H1 (cell line): ENCODE data around the gene RAD51B. TPM values are rescaled to one million over a fixed set of nuclear protein-coding genes. Genes with fewer than 3 reads are reported as not detected.

Experiments
- CTCF ChIA-PET: fragments of 300-600 bp; sonication (Branson Sonifier 250); formaldehyde crosslinking; loops from one replicate; lab custom pipeline; 2021; ENCODE audit not compliant: partially characterized antibody; lab: Charles Lee
- POLR2A ChIA-PET: fragments of 300-600 bp; sonication (Branson Sonifier 250); formaldehyde crosslinking; loops from one replicate; lab custom pipeline; 2021; ENCODE audit warnings: inconsistent platforms; ENCODE audit not compliant: partially characterized antibody; lab: Charles Lee
- DNase-seq, 2 experiments: peaks; one replicate each; pipeline versions ENCODE4 v3.0.0 to v3.0.0-alpha.2; 2010 to 2022; ENCODE audit warnings: low spot score in 2 of 2, low read depth in 1 of 2, mixed read lengths in 1 of 2
- FAIRE-seq: peaks from 2 replicates; lab custom pipeline; 2011; peaks lifted over from hg19 to GRCh38; lab: Jason Lieb, UNC
- H2AFZ ChIP-seq: 2 replicates; pipeline ENCODE4 v1.8.1; 2012; ENCODE audit warnings: low read length, inconsistent platforms
- H2AK5ac ChIP-seq: 2 replicates; pipeline ENCODE4 v1.6.1; 2013; ENCODE audit warnings: low read depth, low read length
- H2BK120ac ChIP-seq: replicated peaks from 2 replicates; pipeline ENCODE3; 2013; ENCODE audit warnings: low read depth, low read length, inconsistent platforms
- H2BK12ac ChIP-seq: 2 replicates; pipeline ENCODE4 v1.6.1; 2013; ENCODE audit warnings: low read depth, low read length
- H2BK15ac ChIP-seq: 2 replicates; pipeline ENCODE4 v1.6.1; 2013; ENCODE audit warnings: low read length
- H2BK20ac ChIP-seq: 2 replicates; pipeline ENCODE4 v1.6.1; 2013; ENCODE audit warnings: low read length
- H2BK5ac ChIP-seq: 2 replicates; pipeline ENCODE4 v1.6.1; 2013; ENCODE audit warnings: low read depth, low read length
- H3K14ac ChIP-seq: 2 replicates; pipeline ENCODE4 v1.6.1; 2013; ENCODE audit warnings: inconsistent platforms; ENCODE audit not compliant: insufficient read length
- H3K18ac ChIP-seq: 2 replicates; pipeline ENCODE4 v1.6.1; 2013; ENCODE audit warnings: low read length; ENCODE audit errors: extremely low read depth
- H3K23ac ChIP-seq: 2 replicates; pipeline ENCODE4 v1.6.1; 2013; ENCODE audit warnings: inconsistent platforms; ENCODE audit not compliant: insufficient read length
- H3K23me2 ChIP-seq: 2 replicates; pipeline ENCODE4 v1.6.1; 2013; ENCODE audit warnings: low read depth, low read length
- H3K27ac ChIP-seq: 2 replicates; pipeline ENCODE4 v1.6.1; 2011; ENCODE audit warnings: low read depth, low read length, inconsistent platforms
- H3K27me3 ChIP-seq, 4 experiments: replicated peaks in 1 of 4; 1 replicate in 1 of 4; 2 replicates in 3 of 4; pipeline versions ENCODE4 v1.6.1 to v1.8.1; 2011 to 2013; ENCODE audit warnings: low read length in 3 of 4, mild to moderate bottlenecking in 3 of 4, inconsistent platforms in 2 of 4, mixed read lengths in 2 of 4, moderate library complexity in 1 of 4; ENCODE audit not compliant: control insufficient read depth in 3 of 4, insufficient read depth in 3 of 4; ENCODE audit errors: extremely low read depth in 1 of 4
- H3K36me3 ChIP-seq, 4 experiments: 2 replicates each; pipeline versions ENCODE4 v1.6.1 to v1.8.1; 2011 to 2013; ENCODE audit warnings: mild to moderate bottlenecking in 4 of 4, low read length in 3 of 4, moderate library complexity in 2 of 4, control low read depth in 1 of 4, inconsistent platforms in 1 of 4; ENCODE audit not compliant: insufficient read depth in 4 of 4, control insufficient read depth in 2 of 4
- H3K4ac ChIP-seq: replicated peaks from 2 replicates; pipeline ENCODE3; 2013; ENCODE audit warnings: low read length, low read depth, mixed read lengths, inconsistent platforms; ENCODE audit not compliant: insufficient read length
- H3K4me1 ChIP-seq, 4 experiments: replicated peaks in 1 of 4; 1 replicate in 1 of 4; 2 replicates in 3 of 4; pipeline versions ENCODE4 v1.6.1 to v1.8.1; 2011 to 2013; ENCODE audit warnings: low read length in 3 of 4, inconsistent platforms in 2 of 4, mixed read lengths in 1 of 4; ENCODE audit not compliant: insufficient read depth in 4 of 4, control insufficient read depth in 3 of 4
- H3K4me2 ChIP-seq, 2 experiments: 2 replicates each; pipeline versions ENCODE4 v1.6.1 to v1.8.1; 2011 to 2013; ENCODE audit warnings: low read depth in 2 of 2, low read length in 2 of 2, control low read depth in 1 of 2, inconsistent platforms in 1 of 2, mild to moderate bottlenecking in 1 of 2; ENCODE audit not compliant: insufficient read depth in 1 of 2
- H3K4me3 ChIP-seq, 4 experiments: fragments of 200-600, 300-600 bp in 1 of 4; sonication (generic), shearing (Covaris generic), sonication (Bioruptor Twin) in 1 of 4; 2 replicates each; pipeline versions ENCODE4 v1.5.1 to v1.8.1; 2011 to 2016; ENCODE audit warnings: low read length in 4 of 4, low read depth in 3 of 4, control low read depth in 2 of 4, inconsistent platforms in 2 of 4, mild to moderate bottlenecking in 2 of 4, mixed read lengths in 1 of 4, moderate library complexity in 1 of 4; ENCODE audit not compliant: insufficient read depth in 2 of 4; ENCODE audit errors: extremely low read depth in 1 of 4
- H3K56ac ChIP-seq: replicated peaks from 2 replicates; pipeline ENCODE3; 2013; ENCODE audit warnings: low read depth, mild to moderate bottlenecking, mixed read lengths, low read length, inconsistent platforms; ENCODE audit not compliant: insufficient read length
- H3K79me1 ChIP-seq: 2 replicates; pipeline ENCODE4 v1.6.1; 2013; ENCODE audit warnings: low read depth, low read length, control low read depth
- H3K79me2 ChIP-seq, 2 experiments: 2 replicates each; pipeline versions ENCODE4 v1.6.1 to v1.8.1; 2012 to 2013; ENCODE audit warnings: low read length in 2 of 2, mild to moderate bottlenecking in 2 of 2, inconsistent platforms in 1 of 2; ENCODE audit not compliant: insufficient read depth in 2 of 2, control insufficient read depth in 1 of 2
- H3K9ac ChIP-seq, 4 experiments: replicated peaks in 1 of 4; 1 replicate in 1 of 4; 2 replicates in 3 of 4; pipeline versions ENCODE4 v1.6.1 to v1.8.1; 2011 to 2013; ENCODE audit warnings: low read depth in 3 of 4, low read length in 3 of 4, control low read depth in 2 of 4, mild to moderate bottlenecking in 2 of 4, moderate library complexity in 2 of 4, inconsistent platforms in 1 of 4; ENCODE audit errors: extremely low read depth in 1 of 4
- H3K9me3 ChIP-seq, 2 experiments: 2 replicates each; pipeline versions ENCODE4 v1.6.1 to v1.8.1; 2012 to 2013; ENCODE audit warnings: mild to moderate bottlenecking in 2 of 2, moderate library complexity in 2 of 2, control low read depth in 1 of 2, inconsistent platforms in 1 of 2, low read depth in 1 of 2, low read length in 1 of 2, mixed read lengths in 1 of 2; ENCODE audit not compliant: insufficient read depth in 2 of 2
- H4K20me1 ChIP-seq, 2 experiments: replicated peaks in 1 of 2; 2 replicates each; pipeline versions ENCODE3 to v1.8.1; 2011 to 2013; ENCODE audit warnings: inconsistent platforms in 2 of 2, low read length in 2 of 2, mild to moderate bottlenecking in 1 of 2; ENCODE audit not compliant: insufficient read depth in 2 of 2, control insufficient read depth in 1 of 2
- H4K5ac ChIP-seq: 2 replicates; pipeline ENCODE4 v1.6.1; 2013; ENCODE audit warnings: low read length, low read depth, mixed read lengths, inconsistent platforms; ENCODE audit not compliant: insufficient read length
- H4K8ac ChIP-seq: 2 replicates; pipeline ENCODE4 v1.8.0; 2013; ENCODE audit warnings: mild to moderate bottlenecking, moderate library complexity, low read length, inconsistent platforms; ENCODE audit not compliant: insufficient read depth; ENCODE audit errors: extremely low read depth
- H4K91ac ChIP-seq: replicated peaks from 2 replicates; pipeline ENCODE3; 2013; ENCODE audit warnings: low read length, mixed read lengths, inconsistent platforms; ENCODE audit not compliant: insufficient read length
- CREB1 ChIP-seq: IDR thresholded peaks from 2 replicates; pipeline ENCODE4 v1.6.1; 2012; ENCODE audit warnings: inconsistent platforms
- ZNF274 ChIP-seq: IDR thresholded peaks from 2 replicates; pipeline ENCODE4 v1.7.0; 2012; ENCODE audit warnings: low read length, borderline replicate concordance; ENCODE audit errors: extremely low read depth
- WGBS, 2 experiments: shearing (Covaris generic) in 1 of 2; methylation state at CpG; one replicate each; pipeline versions ENCODE4 v1.1.6 to v1.1.7; 2013 to 2015; ENCODE audit warnings: low lambda C conversion rate in 2 of 2, mixed read lengths in 2 of 2, inconsistent platforms in 1 of 2, low coverage in 1 of 2, missing lambda C conversion rate in 1 of 2; ENCODE audit not compliant: insufficient replicate concordance in 2 of 2, insufficient coverage in 1 of 2, insufficient read length in 1 of 2; ENCODE audit errors: extremely low coverage in 1 of 2, missing lambda C conversion rate in 1 of 2; 5-methylcytosine and 5-hydroxymethylcytosine counted together
- polyA plus RNA-seq, 7 experiments: library from polyadenylated mRNA; depleted of rRNA in 3 of 7; stranded (reverse) in 5 of 7; unstranded in 2 of 7; fragments of >200 nt in 5 of 7; fragments of 200-250 nt in 2 of 7; gene quantifications; 1 replicate in 5 of 7; 2 replicates in 1 of 7; 4 replicates in 1 of 7; pipeline versions ENCODE4 v1.2.1 to v1.2.3, GENCODE V29; 2011 to 2013; ENCODE audit warnings: missing spikeins in 2 of 7, mixed read lengths in 2 of 7
- total RNA-seq: library from RNA; stranded (reverse); fragmentation: NEBNext Ultra II Directional; extraction: Animal tissue kit (Norgen Biotek cat#: 25700); gene quantifications from 2 replicates; pipeline ENCODE4 v1.2.1, GENCODE V29; 2021

The RAD51B gene
- total and polyA plus RNA-seq, 2 of the 8 experiments (the other 6 are each of a cell fraction or from before 2014, with no cell fraction given), result 3.9 to 14.9 TPM

DNA sequence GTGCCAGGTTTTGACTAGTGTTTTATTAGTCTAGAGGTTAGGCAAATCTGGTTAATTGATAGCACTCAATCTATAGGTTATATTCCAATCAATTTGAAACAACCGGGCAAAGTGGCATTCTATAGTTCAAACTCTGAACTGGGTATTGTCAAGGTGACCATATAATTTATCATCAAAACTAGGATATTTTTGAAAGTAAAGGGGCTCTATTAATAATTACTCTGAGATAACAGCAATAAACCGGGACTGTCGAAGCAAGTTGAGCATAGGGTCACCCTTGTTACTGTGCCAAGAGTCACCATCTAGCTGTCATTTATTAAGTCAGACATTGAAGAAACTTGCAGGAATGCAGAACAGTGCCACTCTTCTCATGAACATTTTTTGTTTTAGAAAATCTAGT is 321.2 kb downstream of the RAD51B start:
- no peak for DNase-seq
- H3K4me3 ChIP-seq, result no peak overlapping the region
- H4K5ac ChIP-seq, result no peak overlapping the region
- no peaks in the 10 kb centered on the region for H4K20me1 ChIP-seq
- H3K79me1 ChIP-seq, result no peaks in the 10 kb centered on the region
- H3K27me3 ChIP-seq, result no peaks in the 10 kb centered on the region
- no peak overlapping the region; the same call in 1 of the 2 replicates for H2BK12ac ChIP-seq
- no peak overlapping the region for H3K56ac ChIP-seq
- no peak overlapping the region for H3K9ac ChIP-seq
- H2BK15ac ChIP-seq, result no peak overlapping the region
- no peak overlapping the region for H3K27ac ChIP-seq
- H4K91ac ChIP-seq, result no peak overlapping the region
- H3K23ac ChIP-seq, result no peak overlapping the region
- H3K79me2 ChIP-seq, result no peaks in the 10 kb centered on the region
- no peak overlapping the region for H2AK5ac ChIP-seq
- no peaks in the 10 kb centered on the region for H3K23me2 ChIP-seq
- 90% methylated on average over 3 of the region's 3 CpGs; no CpG with 5 or more reads in 1 of the 2 experiments for WGBS, 2 experiments
- H3K9me3 ChIP-seq, result no peaks in the 10 kb centered on the region
- no peak overlapping the region for H2AFZ ChIP-seq
- no peak overlapping the region for H3K14ac ChIP-seq
- TF ChIP-seq ZNF274, result no peak
- no peak for TF ChIP-seq CREB1
- H4K8ac ChIP-seq, result no peak overlapping the region
- FAIRE-seq, result no peak
- H3K18ac ChIP-seq, result no peak overlapping the region
- no peak overlapping the region for H2BK120ac ChIP-seq
- H3K4me1 ChIP-seq, result peaks cover 0 to 5% (median 2%) of the 10 kb centered on the region in 4 experiments; a peak in 4 of 7 replicates
- H2BK5ac ChIP-seq, result no peak overlapping the region
- H3K4me2 ChIP-seq, result no peak overlapping the region
- H3K4ac ChIP-seq, result no peak overlapping the region
- CTCF ChIA-PET, result interaction anchor here (0.8 kb wide), 1 partner anchor 9 kb away, joined by 3 read pairs; no protein-coding TSS in a partner anchor
- no peak overlapping the region for H2BK20ac ChIP-seq
- no peaks in the 10 kb centered on the region for H3K36me3 ChIP-seq
- POLR2A ChIA-PET, result no interaction called here
